CMK (cell line): ENCODE data around the gene HSF2BP.
"Not testable (repeated sequence)": the region's sequence is repeated elsewhere in the genome, so short reads cannot be mapped to it uniquely, and the experiment has no call there.

Source experiments
- DNase-seq: peaks from one replicate; pipeline ENCODE4 v3.0.0-alpha.2; 2010; ENCODE audit warnings: low read depth

Gene HSF2BP

GRCh38 chr21:43516860-43517627 lies 142.2 kb downstream of the HSF2BP start:
- DNase-seq, result not testable (repeated sequence)

- DNase-seq, result not testable (repeated sequence)
These were observed 142.9 kb downstream of the HSF2BP start for GRCh38 chr21:43516295-43516847.

- DNase-seq, result not testable (repeated sequence)
These were observed 144.5 kb downstream of the HSF2BP start for GRCh38 chr21:43514834-43515233.

- DNase-seq, result not testable (repeated sequence)
These were observed 146.3 kb downstream of the HSF2BP start for GRCh38 chr21:43513023-43513422.

GRCh38 chr21:43511209-43511608 lies 148.1 kb downstream of the HSF2BP start:
- not testable (repeated sequence) for DNase-seq

- not testable (repeated sequence) for DNase-seq
These were observed 148.6 kb downstream of the HSF2BP start for GRCh38 chr21:43510669-43511068.

- not testable (repeated sequence) for DNase-seq
These were observed 155.4 kb downstream of the HSF2BP start for GRCh38 chr21:43503892-43504291.

- not testable (repeated sequence) for DNase-seq
These were observed 156.1 kb downstream of the HSF2BP start for GRCh38 chr21:43503075-43503750.

- not testable (repeated sequence) for DNase-seq
These were observed 156.7 kb downstream of the HSF2BP start for GRCh38 chr21:43502407-43503071.

- not testable (repeated sequence) for DNase-seq
These were observed 160.4 kb downstream of the HSF2BP start for GRCh38 chr21:43498924-43499323.

GRCh38 chr21:43498065-43498464 lies 161.2 kb downstream of the HSF2BP start:
- DNase-seq, result not testable (repeated sequence)

GRCh38 chr21:43494279-43495012 lies 164.8 kb downstream of the HSF2BP start:
- not testable (repeated sequence) for DNase-seq

GRCh38 chr21:43493471-43493870 lies 165.8 kb downstream of the HSF2BP start:
- DNase-seq, result not testable (repeated sequence)

- DNase-seq, result not testable (repeated sequence)
These were observed 171.1 kb downstream of the HSF2BP start for GRCh38 chr21:43488235-43488634.

GRCh38 chr21:43486051-43486450 lies 173.2 kb downstream of the HSF2BP start:
- not testable (repeated sequence) for DNase-seq

- not testable (repeated sequence) for DNase-seq
These were observed 174.3 kb downstream of the HSF2BP start for GRCh38 chr21:43485016-43485415.

- not testable (repeated sequence) for DNase-seq
These were observed 180.1 kb downstream of the HSF2BP start for GRCh38 chr21:43479197-43479596.
